HEK293T (cell line): ENCODE measurements around the gene ACVR2A.

Experiments
- ARNT ChIP-seq: fragments of 450-650 bp; IDR thresholded peaks from 2 replicates; pipeline ENCODE4 v1.6.1; 2017; ENCODE audit warnings: mild to moderate bottlenecking
- BHLHE40 ChIP-seq: fragments of 450-650 bp; IDR thresholded peaks from 2 replicates; pipeline ENCODE4 v1.6.1; 2016; ENCODE audit warnings: mild to moderate bottlenecking, moderate library complexity, borderline replicate concordance
- CTBP1 ChIP-seq: fragments of 450-650 bp; IDR thresholded peaks from 2 replicates; pipeline ENCODE4 v1.6.1; 2016; ENCODE audit warnings: borderline replicate concordance
- FOXA1 ChIP-seq: fragments of 450-650 bp; IDR thresholded peaks from 2 replicates; pipeline ENCODE4 v1.6.1; 2016; ENCODE audit warnings: mild to moderate bottlenecking
- FOXM1 ChIP-seq: fragments of 450-650 bp; IDR thresholded peaks from 2 replicates; pipeline ENCODE4 v1.6.1; 2017; ENCODE audit warnings: mild to moderate bottlenecking, borderline replicate concordance
- HDGF ChIP-seq: fragments of 450-650 bp; IDR thresholded peaks from 2 replicates; pipeline ENCODE4 v1.6.1; 2017; ENCODE audit warnings: antibody characterized with exemption, borderline replicate concordance
- NFRKB ChIP-seq: fragments of 450-650 bp; IDR thresholded peaks from 2 replicates; pipeline ENCODE4 v1.6.1; 2016; ENCODE audit warnings: mild to moderate bottlenecking, moderate library complexity
- SP1 ChIP-seq: fragments of 450-650 bp; IDR thresholded peaks from 2 replicates; pipeline ENCODE4 v1.6.1; 2017
- SUZ12 ChIP-seq: fragments of 450-650 bp; IDR thresholded peaks from 2 replicates; pipeline ENCODE4 v1.6.1; 2016; ENCODE audit warnings: mild to moderate bottlenecking

DNA sequence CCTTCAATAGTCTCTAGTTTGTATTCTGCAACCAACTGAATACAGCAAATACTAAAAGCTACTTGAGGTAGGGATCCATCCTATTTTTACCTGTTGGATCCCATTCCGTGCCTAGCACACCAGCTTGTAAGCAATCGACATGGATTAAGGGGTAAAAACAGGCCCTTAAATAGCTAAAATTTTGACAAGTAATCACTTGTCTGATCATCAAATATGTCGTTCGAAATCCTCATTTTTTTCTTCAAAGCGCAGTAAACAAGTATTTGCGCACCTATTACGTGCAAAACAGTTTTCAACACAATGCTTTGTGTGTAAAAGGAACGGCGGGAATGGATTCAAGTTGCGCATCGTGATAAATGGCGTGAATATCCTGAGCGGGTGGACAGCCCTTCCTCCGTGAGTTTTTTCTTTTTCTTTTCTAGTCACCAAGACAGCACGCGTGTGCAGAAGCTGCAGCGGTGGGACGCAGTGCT lies 1.4 kb upstream of the ACVR2A start:
- TF ChIP-seq FOXM1, result no peak
- no peak for TF ChIP-seq CTBP1
- no peak for TF ChIP-seq FOXA1
- no peak for TF ChIP-seq SUZ12
- TF ChIP-seq SP1, result no peak
- no peak for TF ChIP-seq HDGF
- no peak for TF ChIP-seq BHLHE40
- no peak for TF ChIP-seq NFRKB
- TF ChIP-seq ARNT, result no peak
